ENCODE data around the gene TMEM164. TPM values are rescaled to one million over a fixed set of nuclear protein-coding genes. Genes with fewer than 3 reads are reported as not detected.

Gene TMEM164
- total RNA-seq, 2 experiments from 2014 or later, result 10.9 to 11.5 TPM

- Mint-ChIP-seq H3K4me3 (no peak overlapping the region), H3K27me3 (no peaks in the 10 kb centered on the region), H3K36me3 (ENCODE audit: low read depth) (peaks cover 6% of the 10 kb centered on the region), H3K27ac (no peak overlapping the region), H3K9me3 (no peaks in the 10 kb centered on the region), H3K4me1 (ENCODE audit: low read depth) (peaks cover 12% of the 10 kb centered on the region)
- DNase-seq, result no peak
- TF ChIP-seq CTCF (IDR thresholded peaks at IDR 0.05), result no peak
- ChIA-PET POLR2A (no interaction called here), CTCF (interaction anchor here (0.9 to 1.4 kb wide), 3 partner anchors 10 to 32 kb away, joined by 3 to 4 read pairs (median 3); no protein-coding TSS in a partner anchor)
- no peak for ATAC-seq
- intact Hi-C loops (cut with micrococcal nuclease), result no loop called here
These were observed 175.4 kb downstream of the TMEM164 start for GRCh38 chrX:110178179-110178865.

GRCh38 chrX:110180176-110180927 is 177.4 kb downstream of the TMEM164 start:
- ChIA-PET POLR2A (no interaction called here), CTCF (no interaction called here)
- no peak for TF ChIP-seq CTCF (IDR thresholded peaks at IDR 0.05)
- Mint-ChIP-seq H3K4me3 (no peak overlapping the region), H3K27ac (no peak overlapping the region), H3K4me1 (ENCODE audit: low read depth) (peaks cover 15% of the 10 kb centered on the region), H3K9me3 (no peaks in the 10 kb centered on the region), H3K27me3 (no peaks in the 10 kb centered on the region), H3K36me3 (ENCODE audit: low read depth) (peaks cover 10% of the 10 kb centered on the region)
- no peak for ATAC-seq
- no peak for DNase-seq
- intact Hi-C loops (cut with micrococcal nuclease), result no loop called here

- H3K9me3 Mint-ChIP-seq, result no peaks in the 10 kb centered on the region
- H3K4me3 Mint-ChIP-seq, result no peak overlapping the region
These were observed 178.0 kb downstream of the TMEM164 start for GRCh38 chrX:110180928-110181310.

GRCh38 chrX:110181459-110182137 is 178.7 kb downstream of the TMEM164 start:
- H3K27me3 Mint-ChIP-seq, result no peaks in the 10 kb centered on the region
- H3K9me3 Mint-ChIP-seq, result no peaks in the 10 kb centered on the region
- ChIA-PET POLR2A (no interaction called here), CTCF (interaction anchor here (1.3 kb wide), 1 partner anchor 14 kb away, joined by 6 read pairs; no protein-coding TSS in a partner anchor)
- H3K4me1 Mint-ChIP-seq (ENCODE audit: low read depth), result peaks cover 17% of the 10 kb centered on the region
- no peak for TF ChIP-seq CTCF (IDR thresholded peaks at IDR 0.05)
- ATAC-seq (no peak), DNase-seq (peak; percentile 23)
- H3K27ac Mint-ChIP-seq, result no peak overlapping the region
- intact Hi-C loops (cut with micrococcal nuclease), result no loop called here
- peaks cover 15% of the 10 kb centered on the region for H3K36me3 Mint-ChIP-seq (ENCODE audit: low read depth)
- H3K4me3 Mint-ChIP-seq, result no peak overlapping the region

More at GRCh38 chrX:110180928-110181310, 178.0 kb downstream of the TMEM164 start:
- ATAC-seq (no peak), DNase-seq (no peak)
- intact Hi-C loops (cut with micrococcal nuclease), result no loop called here
- ChIA-PET POLR2A (no interaction called here), CTCF (no interaction called here)
- Mint-ChIP-seq H3K36me3 (ENCODE audit: low read depth) (peaks cover 15% of the 10 kb centered on the region), H3K27ac (no peak overlapping the region), H3K4me1 (ENCODE audit: low read depth) (peaks cover 17% of the 10 kb centered on the region), H3K27me3 (no peaks in the 10 kb centered on the region)
- no peak for TF ChIP-seq CTCF (IDR thresholded peaks at IDR 0.05)

Measured in activated CD8-positive, alpha-beta T cell treated with anti-CD3 and anti-CD28 coated beads for 36 hours (primary cell).